HG03045 (cell line): ENCODE results near the gene JPT1.
A peak's percentile ranks its signal among the peaks of the same experiment; 100 is the strongest.
"Not testable (repeated sequence)": the region's sequence is repeated elsewhere in the genome, so short reads cannot be mapped to it uniquely, and the experiment has no call there.

ENCODE experiments used
- ATAC-seq: cut with Tn5 transposase; IDR thresholded peaks from one replicate; pipeline ENCODE4 v1.9.1; 2021; ENCODE audit warnings: mild to moderate bottlenecking, moderate library complexity; ENCODE audit not compliant: unreplicated experiment

Gene JPT1

GRCh38 chr17:75158480-75158879, 4.2 kb upstream of the JPT1 start:
- not testable (repeated sequence) for ATAC-seq

DNA sequence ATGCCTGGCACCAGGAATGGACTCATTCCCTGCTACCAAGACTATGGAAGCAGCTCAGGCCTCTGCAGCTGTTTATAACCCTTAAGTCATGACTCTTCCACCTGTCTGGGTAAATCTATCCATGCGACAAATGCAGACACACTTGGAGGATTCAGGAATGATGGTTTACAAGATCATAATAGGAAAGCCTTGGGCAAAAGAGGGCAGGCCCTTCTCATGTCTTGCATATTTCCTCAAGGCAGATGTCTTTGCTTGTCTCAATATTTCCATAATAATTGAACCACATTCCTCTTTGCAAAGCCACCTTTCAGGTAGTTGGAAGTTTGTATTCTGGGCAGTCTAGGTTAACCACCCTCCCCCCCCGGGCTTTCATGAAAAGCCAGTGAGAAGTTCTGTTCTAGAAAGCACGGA, 884 bp upstream of the JPT1 start:
- ATAC-seq = no peak

- ATAC-seq = peak; percentile 14
Measured at GRCh38 chr17:75153780-75154194, 525 bp downstream of the JPT1 start.

GRCh38 chr17:75152922-75153779, 1.2 kb downstream of the JPT1 start:
- no peak for ATAC-seq

GRCh38 chr17:75152523-75152921, 1.8 kb downstream of the JPT1 start:
- no peak for ATAC-seq

DNA sequence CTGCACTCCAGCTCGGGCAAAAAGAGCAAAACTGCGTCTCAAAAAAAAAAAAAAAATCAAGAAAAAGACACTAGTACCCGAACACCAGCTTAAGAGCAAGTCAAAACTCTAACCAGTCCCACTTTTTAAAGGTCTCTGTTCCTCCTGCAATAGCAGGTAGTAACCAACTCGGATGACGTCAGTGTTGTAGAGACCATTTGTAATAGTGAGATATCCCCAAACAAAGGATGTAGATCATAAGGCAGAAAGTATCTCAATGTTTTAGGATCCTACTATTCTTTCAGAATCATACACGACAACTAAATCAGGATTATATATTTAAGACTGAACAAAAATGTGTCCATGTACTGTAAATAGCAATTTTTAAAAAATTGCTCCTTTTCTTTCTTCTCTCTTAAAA, 2.4 kb downstream of the JPT1 start:
- ATAC-seq = no peak

- no peak for ATAC-seq
Measured at GRCh38 chr17:75147878-75148546, 6.3 kb downstream of the JPT1 start.

DNA sequence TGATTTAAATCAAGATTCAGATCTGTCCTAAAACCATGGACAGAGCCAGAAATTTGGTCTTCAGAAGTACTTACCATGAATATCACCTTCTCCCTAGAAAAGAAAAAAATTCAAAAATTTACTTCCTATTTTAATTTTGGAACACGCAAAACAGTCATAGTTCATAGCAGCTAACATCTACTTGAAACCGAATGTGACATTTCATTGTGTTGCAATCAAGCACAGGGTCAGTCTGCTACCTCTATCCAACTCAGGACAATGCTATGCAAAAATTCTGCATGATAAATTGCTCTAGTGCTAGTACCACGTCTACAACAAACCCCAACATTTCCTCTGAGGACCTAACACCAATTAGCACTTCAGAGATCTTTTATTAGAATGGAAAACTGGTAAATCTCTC, 7.7 kb downstream of the JPT1 start:
- no peak for ATAC-seq

- no peak for ATAC-seq
Measured at GRCh38 chr17:75144816-75145512, 9.3 kb downstream of the JPT1 start.

GRCh38 chr17:75142236-75142971, 11.9 kb downstream of the JPT1 start:
- ATAC-seq = no peak

DNA sequence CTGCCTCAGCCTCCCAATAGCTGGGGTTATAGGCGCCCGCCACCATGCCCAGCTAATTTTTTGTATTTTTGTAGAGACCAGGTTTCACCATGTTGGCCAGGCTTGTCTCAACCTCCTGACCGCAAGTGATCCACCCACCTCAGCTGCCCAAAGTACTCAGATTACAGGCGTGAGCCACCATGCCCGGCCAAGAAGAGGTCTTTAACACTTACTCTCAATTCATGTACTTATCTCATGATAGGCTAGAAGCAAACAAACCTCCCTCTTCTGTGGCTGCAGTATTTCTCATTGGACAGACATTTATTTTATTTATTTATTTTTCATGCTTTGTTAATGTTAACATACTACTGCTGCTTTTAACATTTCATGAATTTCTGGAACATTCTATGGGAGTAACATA, 15.8 kb downstream of the JPT1 start:
- ATAC-seq = no peak

- not testable (repeated sequence) for ATAC-seq
Measured at GRCh38 chr17:75137762-75138161, 16.6 kb downstream of the JPT1 start.

- ATAC-seq = no peak
Measured at GRCh38 chr17:75135946-75136345, 18.4 kb downstream of the JPT1 start.

- ATAC-seq = no peak
Measured at GRCh38 chr17:75135452-75135851, 18.9 kb downstream of the JPT1 start.

GRCh38 chr17:75133607-75134347, 20.5 kb downstream of the JPT1 start:
- ATAC-seq = not testable (repeated sequence)

- no peak for ATAC-seq
Measured at GRCh38 chr17:75133001-75133400, 21.3 kb downstream of the JPT1 start.

GRCh38 chr17:75132018-75133000, 22.0 kb downstream of the JPT1 start:
- ATAC-seq = not testable (repeated sequence)

GRCh38 chr17:75131278-75132017, 22.9 kb downstream of the JPT1 start, which contains the start of gene NT5C:
Gene NT5C, minus strand, starts transcription at chr17:75131742. Its CDS starts 35 bp downstream, at chr17:75131707.
- ATAC-seq = peak; percentile 73
